LNCaP clone FGC (cell line): ENCODE results near the gene FAM53C.

Experiments
- DNase-seq: peaks from one replicate; pipeline ENCODE4 v3.0.0-alpha.2; 2011; ENCODE audit warnings: low read depth
- H3K4me3 ChIP-seq: 2 replicates; pipeline ENCODE4 v1.5.1; 2011; ENCODE audit warnings: mild to moderate bottlenecking, low read depth, low read length, control low read depth
- TF ChIP-seq, protein P1 (sequence below): IDR thresholded peaks from 2 replicates; pipeline ENCODE4 v1.5.1; 2012; ENCODE audit warnings: mild to moderate bottlenecking; ENCODE audit not compliant: control insufficient read depth, insufficient read depth; ENCODE audit errors: extremely low read depth

FAM53C gene

DNA sequence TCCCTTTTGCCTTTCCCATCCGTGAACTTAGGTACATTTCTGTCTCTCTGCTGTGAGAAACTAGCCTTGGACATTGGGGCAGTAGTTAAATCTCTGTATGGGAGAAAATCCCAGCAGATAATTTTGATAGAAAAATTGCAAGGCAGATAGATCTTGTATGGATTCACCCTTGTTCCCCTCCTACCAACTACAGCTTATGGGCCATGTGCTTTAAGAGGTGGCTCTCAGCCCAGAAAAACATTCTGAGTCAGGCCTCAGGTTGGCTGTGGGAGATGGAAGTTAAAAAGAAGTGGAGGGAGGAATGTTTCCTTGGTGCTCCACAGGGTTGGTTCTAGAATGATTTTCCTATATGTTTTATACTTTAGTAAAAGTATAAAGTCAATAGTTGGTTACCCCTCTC lies 13.0 kb downstream of the FAM53C start:
- DNase-seq, result no peak
- TF ChIP-seq, protein P1, sequence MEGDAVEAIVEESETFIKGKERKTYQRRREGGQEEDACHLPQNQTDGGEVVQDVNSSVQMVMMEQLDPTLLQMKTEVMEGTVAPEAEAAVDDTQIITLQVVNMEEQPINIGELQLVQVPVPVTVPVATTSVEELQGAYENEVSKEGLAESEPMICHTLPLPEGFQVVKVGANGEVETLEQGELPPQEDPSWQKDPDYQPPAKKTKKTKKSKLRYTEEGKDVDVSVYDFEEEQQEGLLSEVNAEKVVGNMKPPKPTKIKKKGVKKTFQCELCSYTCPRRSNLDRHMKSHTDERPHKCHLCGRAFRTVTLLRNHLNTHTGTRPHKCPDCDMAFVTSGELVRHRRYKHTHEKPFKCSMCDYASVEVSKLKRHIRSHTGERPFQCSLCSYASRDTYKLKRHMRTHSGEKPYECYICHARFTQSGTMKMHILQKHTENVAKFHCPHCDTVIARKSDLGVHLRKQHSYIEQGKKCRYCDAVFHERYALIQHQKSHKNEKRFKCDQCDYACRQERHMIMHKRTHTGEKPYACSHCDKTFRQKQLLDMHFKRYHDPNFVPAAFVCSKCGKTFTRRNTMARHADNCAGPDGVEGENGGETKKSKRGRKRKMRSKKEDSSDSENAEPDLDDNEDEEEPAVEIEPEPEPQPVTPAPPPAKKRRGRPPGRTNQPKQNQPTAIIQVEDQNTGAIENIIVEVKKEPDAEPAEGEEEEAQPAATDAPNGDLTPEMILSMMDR, result no peak
- no peak overlapping the region for H3K4me3 ChIP-seq

DNA sequence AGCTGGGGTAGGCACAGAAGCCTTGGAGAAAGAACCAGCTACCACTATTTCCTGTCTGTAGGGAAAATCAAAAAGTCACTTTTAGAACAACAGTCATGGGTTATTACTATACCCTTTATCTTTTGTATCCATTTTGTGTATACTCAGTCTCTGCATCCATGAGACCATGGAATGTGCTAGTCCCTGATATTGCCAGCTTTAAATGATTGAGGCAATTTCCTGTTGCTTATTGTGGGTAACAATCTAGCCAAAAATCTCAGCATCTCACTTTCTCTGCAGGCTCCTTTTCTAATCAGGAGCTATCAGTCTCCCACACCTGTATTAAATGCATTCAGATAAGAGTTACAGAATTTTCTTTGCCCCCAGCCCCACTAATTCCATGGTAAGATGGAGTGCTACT lies 13.5 kb downstream of the FAM53C start:
- TF ChIP-seq, protein P1, result no peak
- no peak for DNase-seq
- H3K4me3 ChIP-seq, result no peak overlapping the region

DNA sequence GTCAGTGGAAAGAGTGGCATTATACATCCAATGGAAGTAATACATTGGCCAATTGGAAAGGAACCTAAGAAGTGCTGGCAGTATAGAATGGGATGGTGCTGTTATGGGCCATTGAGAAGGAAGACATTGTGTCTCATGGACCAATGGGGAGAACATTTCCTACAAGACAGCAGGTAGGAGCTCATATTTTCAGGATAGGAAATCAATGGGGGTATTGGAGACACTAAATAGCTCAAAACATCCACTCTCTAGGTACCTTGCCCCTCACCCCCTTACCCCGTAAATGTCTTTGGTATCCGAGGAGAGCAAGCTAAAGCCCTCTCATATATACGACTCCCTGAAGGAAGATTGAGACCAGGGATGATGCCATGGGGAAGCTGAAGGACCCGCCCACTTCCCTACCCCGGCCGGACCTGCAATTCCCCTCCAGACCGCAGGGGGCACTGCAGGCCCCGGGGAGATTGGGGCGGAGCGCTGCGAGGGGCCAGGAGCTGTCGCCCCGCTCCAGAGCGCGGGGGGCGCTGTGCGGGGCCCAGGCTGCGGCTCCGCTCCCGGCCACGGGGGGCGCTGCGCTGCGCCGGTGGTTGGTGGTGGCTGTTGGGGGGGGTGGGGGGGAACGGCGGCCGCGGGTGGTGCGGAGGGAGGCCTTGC lies 14.1 kb downstream of the FAM53C start, which contains the start of gene KDM3B:
Gene KDM3B, plus strand, starts transcription at position 615 of the 651 bp plus-strand sequence. CDS start 111 bp downstream, outside the sequence.
- TF ChIP-seq, protein P1, result peak; percentile 100
- peak within 1 kb of the TSS; percentile 92 for H3K4me3 ChIP-seq
- peak; percentile 40 for DNase-seq

DNA sequence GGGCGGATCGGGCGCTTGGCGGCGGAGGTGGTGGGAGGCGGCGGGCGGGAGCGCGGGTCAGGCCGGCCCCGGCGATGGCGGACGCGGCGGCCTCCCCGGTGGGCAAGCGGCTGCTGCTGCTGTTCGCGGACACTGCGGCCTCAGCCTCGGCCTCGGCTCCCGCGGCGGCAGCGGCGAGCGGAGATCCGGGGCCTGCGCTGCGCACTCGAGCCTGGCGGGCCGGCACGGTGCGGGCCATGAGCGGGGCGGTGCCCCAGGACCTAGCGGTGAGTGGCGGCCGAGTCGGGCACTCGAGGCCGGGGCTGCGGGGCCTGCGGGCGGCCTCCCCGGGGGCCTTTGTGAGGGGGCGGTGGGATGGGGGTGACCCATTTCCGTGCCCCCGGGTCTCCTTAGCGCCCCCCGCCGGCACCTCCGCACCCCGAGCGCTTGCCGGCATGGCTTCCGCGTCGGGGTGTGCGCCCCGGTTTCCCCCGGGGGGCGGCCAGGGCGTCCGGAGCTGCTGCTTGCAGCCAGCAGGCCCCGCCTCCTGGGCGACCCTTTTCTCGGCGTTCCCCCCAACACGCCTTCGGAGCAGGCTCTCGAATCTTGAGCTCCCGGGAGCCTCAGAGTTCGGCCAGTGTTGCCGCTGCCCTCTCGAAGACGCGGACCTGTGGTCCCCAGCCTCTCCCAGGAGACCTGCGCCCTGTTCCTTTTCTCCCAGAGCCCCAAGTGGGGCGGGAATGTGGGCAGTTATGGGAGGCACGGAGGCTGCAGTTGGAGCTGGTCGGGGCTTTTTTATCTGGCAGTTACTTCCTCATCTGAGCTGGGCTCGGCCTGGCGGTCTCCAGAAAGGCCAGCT lies 14.9 kb downstream of the FAM53C start:
- no peak for DNase-seq
- TF ChIP-seq, protein P1, result peak; percentile 34; the same call in 1 of the 2 replicates

DNA sequence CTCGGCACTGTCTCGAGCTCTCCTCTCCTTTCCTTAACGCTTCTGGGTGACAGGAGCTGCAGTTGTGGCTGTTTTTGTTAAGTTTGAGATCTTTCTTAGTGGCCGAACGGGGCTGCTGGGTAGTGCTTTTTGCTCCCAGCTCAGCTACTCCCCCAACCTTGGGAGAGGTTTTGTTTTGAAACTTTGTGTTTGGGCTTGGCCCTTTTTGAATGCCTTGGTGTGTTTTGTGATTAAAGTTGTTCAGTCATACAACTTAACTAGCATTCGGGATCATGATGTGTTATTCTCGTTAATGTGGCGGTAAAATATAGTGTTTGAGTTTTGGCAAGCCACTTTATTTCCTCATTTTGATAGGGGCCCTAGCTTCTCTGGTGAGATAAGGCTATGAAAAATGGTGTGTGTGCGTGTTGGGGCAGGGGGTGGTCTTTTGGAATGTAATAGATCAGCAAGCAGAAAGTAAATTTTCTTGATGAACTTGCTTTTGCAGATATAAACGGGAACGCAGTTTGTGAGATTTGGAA lies 15.6 kb downstream of the FAM53C start:
- TF ChIP-seq, protein P1, result no peak
- DNase-seq, result no peak
- peak overlapping the region; percentile 92 for H3K4me3 ChIP-seq

More for the DNA sequence above, 14.9 kb downstream of the FAM53C start:
- H3K4me3 ChIP-seq, result peak overlapping the region; percentile 92

DNA sequence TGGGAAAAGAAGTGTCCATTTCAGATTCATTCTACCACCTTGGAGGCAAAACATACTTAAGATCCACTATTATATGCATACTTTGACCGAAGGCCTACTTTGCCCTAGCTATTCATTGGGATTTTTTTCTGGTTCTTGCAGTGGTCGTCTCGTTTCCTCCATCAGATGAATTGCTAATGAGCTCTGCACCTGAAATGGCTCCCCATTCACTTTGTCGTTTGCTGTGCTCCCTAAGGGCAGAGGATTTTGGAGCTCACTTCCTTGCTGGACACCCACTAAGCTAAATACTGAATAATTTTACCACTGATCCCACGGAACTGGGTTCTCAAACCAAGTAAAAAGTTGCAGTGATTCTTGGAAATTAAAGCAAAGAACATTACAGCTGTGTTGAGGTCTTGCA lies 16.3 kb downstream of the FAM53C start:
- peak overlapping the region; percentile 92 for H3K4me3 ChIP-seq
- TF ChIP-seq, protein P1, result no peak
- no peak for DNase-seq
